Measurements from ENCODE around the gene NETO1. TPM values are rescaled to one million over a fixed set of nuclear protein-coding genes. Genes with fewer than 3 reads are reported as not detected.

Gene NETO1
- total RNA-seq, 1 donor from 2014 or later: 6.0 TPM

GRCh38 chr18:72768681-72769229 lies 99.0 kb downstream of the NETO1 start:
- ATAC-seq (no peak), DNase-seq (ENCODE audit: low spot score) (no peak)
- intact Hi-C loops (cut with DNase I): no loop called here

- intact Hi-C loops (cut with DNase I): no loop called here
- DNase-seq (ENCODE audit: low spot score) (no peak), ATAC-seq (no peak)
Observed at GRCh38 chr18:72762515-72763122, 105.2 kb downstream of the NETO1 start.

GRCh38 chr18:72752220-72752619 lies 115.6 kb downstream of the NETO1 start:
- DNase-seq (ENCODE audit: low spot score) (no peak), ATAC-seq (no peak)
- intact Hi-C loops (cut with DNase I): no loop called here

- no peak for ATAC-seq
- intact Hi-C loops (cut with DNase I): no loop called here
- no peak for DNase-seq (ENCODE audit: low spot score)
Observed at GRCh38 chr18:72742002-72742401, 125.8 kb downstream of the NETO1 start.

GRCh38 chr18:72738136-72738535 lies 129.7 kb downstream of the NETO1 start:
- no peak for ATAC-seq
- no peak for DNase-seq (ENCODE audit: low spot score)
- intact Hi-C loops (cut with DNase I): no loop called here

- DNase-seq (ENCODE audit: low spot score): no peak
- intact Hi-C loops (cut with DNase I): no loop called here
- ATAC-seq: no peak
Observed at GRCh38 chr18:72727776-72728175, 140.0 kb downstream of the NETO1 start.

- no peak for ATAC-seq
- no peak for DNase-seq (ENCODE audit: low spot score)
- intact Hi-C loops (cut with DNase I): no loop called here
Observed at GRCh38 chr18:72727038-72727655, 140.6 kb downstream of the NETO1 start.

GRCh38 chr18:72726201-72726600 lies 141.6 kb downstream of the NETO1 start:
- DNase-seq (ENCODE audit: low spot score) (no peak), ATAC-seq (no peak)
- intact Hi-C loops (cut with DNase I): no loop called here

GRCh38 chr18:72721330-72721729 lies 146.5 kb downstream of the NETO1 start:
- ATAC-seq: no peak
- no peak for DNase-seq (ENCODE audit: low spot score)
- intact Hi-C loops (cut with DNase I): no loop called here

GRCh38 chr18:72720116-72720515 lies 147.7 kb downstream of the NETO1 start:
- DNase-seq (ENCODE audit: low spot score) (no peak), ATAC-seq (no peak)
- intact Hi-C loops (cut with DNase I): no loop called here

GRCh38 chr18:72704202-72704601 lies 163.6 kb downstream of the NETO1 start:
- DNase-seq (ENCODE audit: low spot score): no peak
- intact Hi-C loops (cut with DNase I): no loop called here
- no peak for ATAC-seq

GRCh38 chr18:72700961-72701710 lies 166.7 kb downstream of the NETO1 start:
- DNase-seq (ENCODE audit: low spot score) (no peak), ATAC-seq (no peak)
- intact Hi-C loops (cut with DNase I): no loop called here

GRCh38 chr18:72697706-72698105 lies 170.1 kb downstream of the NETO1 start:
- intact Hi-C loops (cut with DNase I): no loop called here
- ATAC-seq (no peak), DNase-seq (ENCODE audit: low spot score) (no peak)

- intact Hi-C loops (cut with DNase I): no loop called here
- DNase-seq (ENCODE audit: low spot score): no peak
- no peak for ATAC-seq
Observed at GRCh38 chr18:72692595-72692994, 175.2 kb downstream of the NETO1 start.

Small RNAs within 50 kb of the gene (microRNA-seq; reads per million reads assigned to microRNA genes)
- gene MIR548AV: not detected
